MM.1S (cell line): ENCODE measurements around the gene HES2.

Source experiments
- DNase-seq: peaks from one replicate; pipeline ENCODE4 v3.0.0-alpha.2; 2015
- H2AFZ ChIP-seq: fragments of 300-600 bp; sonication (generic); 2 replicates; pipeline ENCODE4 v1.6.0; 2016; ENCODE audit warnings: antibody characterized with exemption, low read length
- H3F3A ChIP-seq: fragments of 300-600 bp; sonication (generic); 2 replicates; pipeline ENCODE4 v1.6.1; 2016; ENCODE audit warnings: mild to moderate bottlenecking, antibody characterized with exemption, low read length, moderate library complexity, mixed read lengths; ENCODE audit not compliant: insufficient read depth
- H3K27ac ChIP-seq: fragments of 300-600 bp; sonication (generic); 2 replicates; pipeline ENCODE4 v1.5.1; 2016; ENCODE audit warnings: mild to moderate bottlenecking, low read length
- H3K27me3 ChIP-seq: fragments of 300-600 bp; sonication (generic); replicated peaks from 2 replicates; pipeline ENCODE4 v1.6.0; 2016; ENCODE audit warnings: low read length; ENCODE audit not compliant: insufficient read depth
- H3K36me3 ChIP-seq: fragments of 300-600 bp; sonication (generic); replicated peaks from 2 replicates; pipeline ENCODE4 v1.6.1; 2016; ENCODE audit warnings: mild to moderate bottlenecking, low read length, mixed read lengths; ENCODE audit not compliant: insufficient read depth
- H3K4me1 ChIP-seq: fragments of 300-600 bp; sonication (generic); 2 replicates; pipeline ENCODE4 v1.6.1; 2016; ENCODE audit warnings: low read length, mixed read lengths
- H3K4me2 ChIP-seq: fragments of 300-600 bp; sonication (generic); 2 replicates; pipeline ENCODE4 v1.6.0; 2016; ENCODE audit warnings: low read depth, low read length
- H3K4me3 ChIP-seq: fragments of 300-600 bp; sonication (generic); 2 replicates; pipeline ENCODE4 v1.5.1; 2016; ENCODE audit warnings: low read length, mixed read lengths
- H3K79me2 ChIP-seq: fragments of 300-600 bp; sonication (generic); 2 replicates; pipeline ENCODE4 v1.6.1; 2016; ENCODE audit warnings: mixed run types, low read length, mixed read lengths
- H3K9ac ChIP-seq: fragments of 300-600 bp; sonication (generic); 2 replicates; pipeline ENCODE4 v1.6.1; 2016; ENCODE audit warnings: low read length, mixed read lengths
- H3K9me2 ChIP-seq: fragments of 300-600 bp; sonication (generic); replicated peaks from 2 replicates; pipeline ENCODE4 v1.6.1; 2016; ENCODE audit warnings: mild to moderate bottlenecking, low read length, mixed read lengths; ENCODE audit not compliant: insufficient read depth
- H3K9me3 ChIP-seq: fragments of 300-600 bp; sonication (generic); replicated peaks from 2 replicates; pipeline ENCODE4 v1.6.1; 2016; ENCODE audit warnings: mild to moderate bottlenecking, low read length, mixed read lengths; ENCODE audit not compliant: insufficient read depth
- H4K20me1 ChIP-seq: fragments of 300-600 bp; sonication (generic); 2 replicates; pipeline ENCODE4 v1.6.1; 2016; ENCODE audit warnings: mild to moderate bottlenecking, low read length, moderate library complexity, mixed read lengths; ENCODE audit not compliant: insufficient read depth
- CTCF ChIP-seq: fragments of 300-600 bp; sonication (generic); IDR thresholded peaks from 2 replicates; pipeline ENCODE4 v1.5.1; 2016; ENCODE audit warnings: antibody characterized with exemption, low read length, mixed read lengths
- EZH2 ChIP-seq: fragments of 300-600 bp; sonication (generic); optimal IDR thresholded peaks from 2 replicates; pipeline ENCODE3; 2017; ENCODE audit warnings: low read depth, mild to moderate bottlenecking, antibody characterized with exemption, low read length, mixed read lengths
- EZH2phosphoT487 ChIP-seq: fragments of 300-600 bp; sonication (generic); IDR thresholded peaks from 2 replicates; pipeline ENCODE4 v1.6.1; 2018; ENCODE audit warnings: antibody characterized with exemption, low read length

Gene HES2

GRCh38 chr1:6464915-6465314 is 45.2 kb upstream of the HES2 start:
- H3F3A ChIP-seq, result no peaks in the 10 kb centered on the region
- H2AFZ ChIP-seq, result no peak overlapping the region
- peaks cover 86% of the 10 kb centered on the region for H3K27me3 ChIP-seq
- H3K79me2 ChIP-seq, result no peaks in the 10 kb centered on the region
- H3K4me1 ChIP-seq, result no peaks in the 10 kb centered on the region
- no peak overlapping the region for H3K27ac ChIP-seq
- no peaks in the 10 kb centered on the region for H3K9me2 ChIP-seq
- H3K4me3 ChIP-seq, result no peak overlapping the region
- no peaks in the 10 kb centered on the region for H3K36me3 ChIP-seq
- no peaks in the 10 kb centered on the region for H4K20me1 ChIP-seq
- TF ChIP-seq EZH2phosphoT487 (no peak), CTCF (no peak), EZH2 (no peak)
- DNase-seq, result no peak
- no peak overlapping the region for H3K4me2 ChIP-seq
- no peak overlapping the region for H3K9ac ChIP-seq
- H3K9me3 ChIP-seq, result no peaks in the 10 kb centered on the region

- Histone ChIP-seq H3K9me2 (no peaks in the 10 kb centered on the region), H3K27ac (no peak overlapping the region), H3F3A (no peaks in the 10 kb centered on the region), H3K4me1 (no peaks in the 10 kb centered on the region), H3K9me3 (no peaks in the 10 kb centered on the region), H3K79me2 (no peaks in the 10 kb centered on the region), H4K20me1 (no peaks in the 10 kb centered on the region), H3K27me3 (peaks cover 90% of the 10 kb centered on the region), H3K4me2 (no peak overlapping the region), H3K36me3 (no peaks in the 10 kb centered on the region), H3K4me3 (no peak overlapping the region), H2AFZ (no peak overlapping the region), H3K9ac (no peak overlapping the region)
- TF ChIP-seq EZH2phosphoT487 (no peak), EZH2 (no peak)
- no peak for DNase-seq
Measured at GRCh38 chr1:6464514-6464836, 44.8 kb upstream of the HES2 start.

GRCh38 chr1:6463120-6463412 is 43.3 kb upstream of the HES2 start:
- H4K20me1 ChIP-seq, result no peaks in the 10 kb centered on the region
- TF ChIP-seq EZH2, result no peak
- TF ChIP-seq EZH2phosphoT487, result no peak
- no peak for TF ChIP-seq CTCF
- H3K9ac ChIP-seq, result no peak overlapping the region
- no peaks in the 10 kb centered on the region for H3K4me1 ChIP-seq
- H3K79me2 ChIP-seq, result no peaks in the 10 kb centered on the region
- H3K27ac ChIP-seq, result no peak overlapping the region
- H3K27me3 ChIP-seq, result peaks cover 88% of the 10 kb centered on the region
- no peaks in the 10 kb centered on the region for H3K9me2 ChIP-seq
- no peak overlapping the region for H2AFZ ChIP-seq
- H3K36me3 ChIP-seq, result no peaks in the 10 kb centered on the region
- no peak for DNase-seq
- no peaks in the 10 kb centered on the region for H3K9me3 ChIP-seq
- H3F3A ChIP-seq, result no peaks in the 10 kb centered on the region
- H3K4me2 ChIP-seq, result no peak overlapping the region
- no peak overlapping the region for H3K4me3 ChIP-seq

GRCh38 chr1:6462412-6463119 is 42.8 kb upstream of the HES2 start:
- H2AFZ ChIP-seq, result no peak overlapping the region
- H3K79me2 ChIP-seq, result no peaks in the 10 kb centered on the region
- no peaks in the 10 kb centered on the region for H3F3A ChIP-seq
- H3K27ac ChIP-seq, result no peak overlapping the region
- H3K4me1 ChIP-seq, result no peaks in the 10 kb centered on the region
- no peak overlapping the region for H3K4me2 ChIP-seq
- no peak overlapping the region for H3K9ac ChIP-seq
- no peaks in the 10 kb centered on the region for H3K36me3 ChIP-seq
- H4K20me1 ChIP-seq, result no peaks in the 10 kb centered on the region
- TF ChIP-seq EZH2 (no peak), EZH2phosphoT487 (no peak), CTCF (no peak)
- H3K27me3 ChIP-seq, result peaks cover 86% of the 10 kb centered on the region
- no peaks in the 10 kb centered on the region for H3K9me3 ChIP-seq
- no peak overlapping the region for H3K4me3 ChIP-seq
- DNase-seq, result no peak
- no peaks in the 10 kb centered on the region for H3K9me2 ChIP-seq
